Hepatocyte (in vitro differentiated cells): ENCODE measurements around the gene HOXB7. TPM values are rescaled to one million over a fixed set of nuclear protein-coding genes. Genes with fewer than 3 reads are reported as not detected.

Experiments used
- DNase-seq: peaks from one replicate; pipeline ENCODE4 v3.0.0-alpha.2; 2016; ENCODE audit warnings: low spot score
- H2AFZ ChIP-seq: fragments of 200-600 bp; sonication (generic); 2 replicates; pipeline ENCODE4 v1.6.0; 2016; ENCODE audit warnings: antibody characterized with exemption, mild to moderate bottlenecking
- H3K27ac ChIP-seq: fragments of 200-600 bp; sonication (generic); 2 replicates; pipeline ENCODE4 v1.5.1; 2016; ENCODE audit warnings: mild to moderate bottlenecking
- H3K27me3 ChIP-seq: fragments of 200-600 bp; sonication (generic); 2 replicates; pipeline ENCODE4 v1.6.1; 2016
- H3K36me3 ChIP-seq: fragments of 200-600 bp; sonication (generic); replicated peaks from 2 replicates; pipeline ENCODE4 v1.5.1; 2016; ENCODE audit warnings: low read depth; ENCODE audit not compliant: insufficient read depth
- H3K4me1 ChIP-seq: fragments of 200-600 bp; sonication (generic); 2 replicates; pipeline ENCODE4 v1.5.1; 2016; ENCODE audit warnings: mild to moderate bottlenecking, moderate library complexity; ENCODE audit not compliant: insufficient read depth
- H3K4me2 ChIP-seq: fragments of 200-600 bp; sonication (generic); 2 replicates; pipeline ENCODE4 v1.6.0; 2016
- H3K4me3 ChIP-seq: fragments of 200-600 bp; sonication (generic); 2 replicates; pipeline ENCODE4 v1.5.1; 2016; ENCODE audit warnings: mild to moderate bottlenecking
- H3K79me2 ChIP-seq: fragments of 200-600 bp; sonication (generic); 2 replicates; pipeline ENCODE4 v1.6.0; 2017; ENCODE audit warnings: mild to moderate bottlenecking
- H3K9me2 ChIP-seq: fragments of 200-600 bp; sonication (generic); replicated peaks from 2 replicates; pipeline ENCODE4 v1.6.0; 2017; ENCODE audit warnings: mild to moderate bottlenecking; ENCODE audit not compliant: insufficient read depth
- H3K9me3 ChIP-seq: fragments of 200-600 bp; sonication (generic); 2 replicates; pipeline ENCODE4 v1.5.1; 2016; ENCODE audit warnings: low read depth, mild to moderate bottlenecking
- H4K20me1 ChIP-seq: fragments of 200-600 bp; sonication (generic); 2 replicates; pipeline ENCODE4 v1.6.0; 2016; ENCODE audit warnings: mild to moderate bottlenecking; ENCODE audit not compliant: insufficient read depth, poor library complexity, severe bottlenecking
- CTCF ChIP-seq: fragments of 200-600 bp; sonication (generic); IDR thresholded peaks from 2 replicates; pipeline ENCODE4 v1.5.1; 2016; ENCODE audit warnings: antibody characterized with exemption, mild to moderate bottlenecking; ENCODE audit not compliant: poor library complexity
- EZH2 ChIP-seq: fragments of 200-600 bp; sonication (generic); IDR thresholded peaks from 2 replicates; pipeline ENCODE4 v1.6.1; 2016; ENCODE audit warnings: antibody characterized with exemption, mild to moderate bottlenecking, borderline replicate concordance
- EZH2phosphoT487 ChIP-seq: fragments of 200-600 bp; sonication (generic); IDR thresholded peaks from one replicate; pipeline ENCODE4 v1.6.1; 2018; ENCODE audit warnings: antibody characterized with exemption, mild to moderate bottlenecking, low read depth, moderate library complexity; ENCODE audit not compliant: unreplicated experiment, severe bottlenecking
- WGBS: methylation state at CpG from one replicate; pipeline ENCODE4 v1.1.6; 2016; ENCODE audit warnings: low lambda C conversion rate; ENCODE audit errors: missing lambda C conversion rate; 5-methylcytosine and 5-hydroxymethylcytosine counted together
- polyA plus RNA-seq: library from polyadenylated mRNA; unstranded; fragments of >200 nt; fragmentation: Nextera tagmentation; extraction: Ambion mirVana; gene quantifications from 2 replicates; pipeline ENCODE4 v1.2.1, GENCODE V29; 2016
- total RNA-seq: library from RNA; depleted of rRNA; stranded (reverse); fragments of >200 nt; gene quantifications from 2 replicates; pipeline ENCODE4 v1.2.3, GENCODE V29; 2014

HOXB7 gene
- total and polyA plus RNA-seq, 2 experiments from 2014 or later, result 4.1 to 13.7 TPM

GRCh38 chr17:48559840-48560817, 50.7 kb downstream of the HOXB7 start:
- H3K79me2 ChIP-seq, result peaks cover 32% of the 10 kb centered on the region
- H3K9me2 ChIP-seq, result no peaks in the 10 kb centered on the region
- H3K4me1 ChIP-seq, result peaks cover 53% of the 10 kb centered on the region
- H3K27ac ChIP-seq, result no peak overlapping the region
- H3K9me3 ChIP-seq, result no peaks in the 10 kb centered on the region
- DNase-seq, result no peak
- H3K36me3 ChIP-seq, result no peaks in the 10 kb centered on the region
- H3K4me2 ChIP-seq, result no peak overlapping the region
- 44% methylated on average over 14 of the region's 14 CpGs for WGBS
- H4K20me1 ChIP-seq, result no peaks in the 10 kb centered on the region
- TF ChIP-seq CTCF (no peak), EZH2 (no peak), EZH2phosphoT487 (no peak)
- no peak overlapping the region for H2AFZ ChIP-seq
- peaks cover 87% of the 10 kb centered on the region for H3K27me3 ChIP-seq
- H3K4me3 ChIP-seq, result no peak overlapping the region

GRCh38 chr17:48559122-48559839, 51.5 kb downstream of the HOXB7 start:
- TF ChIP-seq EZH2phosphoT487 (no peak), CTCF (no peak), EZH2 (peak; percentile 55)
- Histone ChIP-seq H3K27me3 (peaks cover 87% of the 10 kb centered on the region), H3K79me2 (peaks cover 36% of the 10 kb centered on the region), H4K20me1 (no peaks in the 10 kb centered on the region), H2AFZ (no peak overlapping the region), H3K36me3 (no peaks in the 10 kb centered on the region), H3K9me2 (no peaks in the 10 kb centered on the region), H3K4me3 (no peak overlapping the region), H3K4me1 (peaks cover 60% of the 10 kb centered on the region), H3K27ac (no peak overlapping the region), H3K4me2 (peak overlapping the region; percentile 19), H3K9me3 (no peaks in the 10 kb centered on the region)
- WGBS, result 42% methylated on average over 16 of the region's 16 CpGs
- no peak for DNase-seq

GRCh38 chr17:48558831-48559121, 52.0 kb downstream of the HOXB7 start:
- Histone ChIP-seq H3K4me2 (no peak overlapping the region), H3K36me3 (no peaks in the 10 kb centered on the region), H3K4me3 (no peak overlapping the region), H3K9me3 (no peaks in the 10 kb centered on the region), H3K9me2 (no peaks in the 10 kb centered on the region), H4K20me1 (no peaks in the 10 kb centered on the region), H3K27ac (no peak overlapping the region), H2AFZ (no peak overlapping the region), H3K27me3 (peaks cover 90% of the 10 kb centered on the region), H3K4me1 (peaks cover 62% of the 10 kb centered on the region), H3K79me2 (peaks cover 40% of the 10 kb centered on the region)
- TF ChIP-seq EZH2phosphoT487 (no peak), EZH2 (no peak), CTCF (no peak)
- no peak for DNase-seq
- 52% methylated on average over 2 of the region's 2 CpGs for WGBS
